HS-5 (cell line): ENCODE results near the gene QRFP.

Experiments
- DNase-seq: peaks from one replicate; pipeline ENCODE4 v3.0.0-alpha.2; 2012; ENCODE audit warnings: low read depth

The QRFP gene

GRCh38 chr9:130847306-130848217 lies 49.0 kb downstream of the QRFP start:
- peak; percentile 99 for DNase-seq

GRCh38 chr9:130846487-130847305 lies 49.9 kb downstream of the QRFP start:
- peak; percentile 82 for DNase-seq

DNA sequence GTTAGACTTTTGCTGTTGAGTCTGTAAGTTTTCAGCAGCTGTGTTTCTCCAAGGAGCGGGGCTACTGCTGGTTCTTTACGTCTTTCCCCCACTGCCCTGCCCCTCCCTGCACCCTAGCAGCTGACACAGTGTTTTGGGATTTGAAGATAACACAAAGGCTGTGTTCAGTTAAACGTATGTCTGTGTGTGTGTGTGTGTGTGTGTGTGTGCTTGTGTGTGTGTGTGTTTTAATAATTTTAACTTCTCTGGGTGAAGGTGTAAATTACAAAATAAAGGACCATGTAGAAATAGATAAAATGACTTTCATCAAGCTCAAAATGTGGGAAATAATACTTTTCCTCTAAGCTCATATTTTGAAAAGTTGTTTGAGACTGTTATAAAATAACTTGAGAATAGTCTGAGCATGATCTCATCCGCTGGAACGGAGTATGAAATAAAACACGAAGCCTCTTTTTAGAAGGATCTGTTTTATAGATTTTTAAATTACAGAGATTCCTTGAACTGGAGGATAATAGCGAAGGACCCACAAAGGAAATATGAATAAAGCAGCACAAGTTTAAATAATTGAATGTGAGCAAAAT lies 50.6 kb downstream of the QRFP start:
- DNase-seq: no peak

DNA sequence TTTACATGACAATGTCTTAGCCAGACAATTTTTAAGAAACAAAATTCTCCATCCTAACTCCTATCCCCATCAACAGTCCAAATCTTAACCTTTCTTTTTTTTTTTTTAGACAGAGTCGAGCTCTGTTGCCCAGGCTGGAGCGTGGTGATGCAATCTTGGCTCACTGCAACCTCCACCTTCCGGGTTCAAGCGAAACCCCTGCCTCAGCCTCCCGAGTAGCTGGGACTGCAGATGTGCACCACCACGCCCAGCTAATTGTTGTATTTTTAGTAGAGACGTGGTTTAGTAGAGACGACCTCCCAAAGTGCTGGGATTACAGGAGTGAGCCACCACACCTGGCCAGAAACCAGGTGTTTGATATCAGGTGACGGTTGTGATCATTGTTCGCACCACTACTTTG lies 51.4 kb downstream of the QRFP start:
- no peak for DNase-seq

DNA sequence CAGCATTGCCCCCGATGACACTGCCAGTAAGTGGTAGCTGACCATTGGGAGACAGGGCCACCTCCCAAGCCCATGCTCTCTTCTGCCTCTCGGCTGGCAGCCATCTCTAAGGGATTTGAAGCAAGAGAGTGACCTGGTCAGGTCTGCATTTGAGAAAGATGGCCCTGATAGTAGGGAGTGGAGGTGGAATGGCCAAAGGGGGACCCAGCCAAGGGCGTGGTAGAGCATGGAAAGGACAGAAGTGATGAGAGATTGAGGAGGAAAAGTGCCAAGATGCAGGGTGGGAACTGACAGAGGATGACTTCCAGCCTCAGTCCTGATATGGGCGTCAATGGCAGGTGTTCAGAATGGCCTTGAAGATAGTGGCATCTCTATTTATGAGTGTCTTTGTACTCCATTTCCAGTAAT lies 52.6 kb downstream of the QRFP start:
- DNase-seq: no peak

DNA sequence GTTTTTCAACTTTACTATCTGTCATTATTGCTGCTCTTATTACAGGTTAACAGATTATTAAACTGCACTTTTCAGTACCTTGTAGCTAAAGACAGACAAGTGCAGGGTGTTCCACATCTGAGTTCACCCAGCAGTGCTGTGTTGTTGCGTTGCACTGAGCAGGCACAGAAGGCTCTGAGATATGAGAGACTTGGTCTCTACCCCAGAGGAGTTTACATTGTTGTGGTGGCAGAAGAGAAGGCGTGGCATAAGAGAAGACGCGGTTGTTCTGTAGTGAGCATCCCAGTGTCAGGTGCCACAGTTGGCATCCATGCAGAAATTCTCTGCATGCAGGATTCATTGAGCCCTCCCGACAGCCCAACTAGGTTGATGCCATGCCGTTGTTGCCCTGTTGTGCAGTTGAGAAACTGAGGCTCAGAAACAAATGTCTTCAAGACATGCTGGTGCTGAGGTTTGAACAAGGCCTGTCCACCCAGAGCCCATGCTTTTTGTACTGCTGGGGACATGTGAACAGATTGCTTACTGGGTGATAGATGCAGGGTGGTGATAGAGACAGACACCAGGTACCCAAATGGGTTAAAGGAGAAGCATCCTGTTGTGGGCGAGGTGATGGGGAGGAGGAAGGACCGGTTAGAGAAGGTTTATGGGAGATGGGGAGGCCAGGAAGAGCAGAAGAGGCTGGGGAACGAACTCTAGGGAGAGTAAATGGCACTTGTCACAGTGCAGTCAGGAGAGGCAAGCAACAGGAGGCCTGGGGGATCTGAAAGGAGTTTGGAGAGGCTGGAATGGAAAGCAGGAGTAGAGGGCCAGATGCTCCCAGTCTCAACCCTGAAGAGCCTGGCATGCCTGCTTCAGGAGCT lies 53.3 kb downstream of the QRFP start:
- DNase-seq: no peak
